ENCODE measurements around the gene CDO1.

DNA sequence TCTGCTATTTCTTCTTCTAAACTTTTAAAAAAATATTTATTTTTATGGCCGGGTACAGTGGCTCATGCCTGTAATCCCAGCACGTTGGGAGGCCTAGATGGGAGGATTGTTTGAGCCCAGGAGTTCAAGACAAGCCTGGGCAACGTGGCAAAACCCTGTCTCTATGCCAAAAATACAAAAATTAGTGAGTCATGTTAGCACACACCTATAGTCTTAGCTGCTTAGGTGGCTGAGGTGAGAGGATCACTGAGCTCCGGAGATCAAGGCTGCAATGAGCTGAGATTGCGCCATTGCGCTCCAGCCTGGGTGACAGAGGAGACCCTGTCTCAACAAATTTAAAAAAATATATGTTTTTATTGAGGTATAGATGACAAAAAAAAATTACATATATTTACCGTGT is 30.8 kb upstream of the CDO1 start:
- TF ChIP-seq, protein P1, sequence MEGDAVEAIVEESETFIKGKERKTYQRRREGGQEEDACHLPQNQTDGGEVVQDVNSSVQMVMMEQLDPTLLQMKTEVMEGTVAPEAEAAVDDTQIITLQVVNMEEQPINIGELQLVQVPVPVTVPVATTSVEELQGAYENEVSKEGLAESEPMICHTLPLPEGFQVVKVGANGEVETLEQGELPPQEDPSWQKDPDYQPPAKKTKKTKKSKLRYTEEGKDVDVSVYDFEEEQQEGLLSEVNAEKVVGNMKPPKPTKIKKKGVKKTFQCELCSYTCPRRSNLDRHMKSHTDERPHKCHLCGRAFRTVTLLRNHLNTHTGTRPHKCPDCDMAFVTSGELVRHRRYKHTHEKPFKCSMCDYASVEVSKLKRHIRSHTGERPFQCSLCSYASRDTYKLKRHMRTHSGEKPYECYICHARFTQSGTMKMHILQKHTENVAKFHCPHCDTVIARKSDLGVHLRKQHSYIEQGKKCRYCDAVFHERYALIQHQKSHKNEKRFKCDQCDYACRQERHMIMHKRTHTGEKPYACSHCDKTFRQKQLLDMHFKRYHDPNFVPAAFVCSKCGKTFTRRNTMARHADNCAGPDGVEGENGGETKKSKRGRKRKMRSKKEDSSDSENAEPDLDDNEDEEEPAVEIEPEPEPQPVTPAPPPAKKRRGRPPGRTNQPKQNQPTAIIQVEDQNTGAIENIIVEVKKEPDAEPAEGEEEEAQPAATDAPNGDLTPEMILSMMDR (IDR thresholded peaks at IDR 0.05; ENCODE audit: low read length): no peak
- no peak for TF ChIP-seq EZH2 (IDR thresholded peaks at IDR 0.05; ENCODE audit: borderline replicate concordance, low read length)
